Retina (tissue), 1 donor: ENCODE data around the gene FTCDNL1.

Source experiments
- DNase-seq: peaks from one replicate; pipeline ENCODE4 v3.0.0-alpha.2; 2016

Gene FTCDNL1

GRCh38 chr2:199850718-199851500, at the start of gene FTCDNL1:
Gene FTCDNL1, minus strand, starts transcription at chr2:199851192. Its CDS starts 2,230 bp downstream, at chr2:199848962.
- peak; percentile 86 for DNase-seq

- no peak for DNase-seq
Measured at GRCh38 chr2:199896617-199897016, 45.6 kb upstream of the FTCDNL1 start.

- DNase-seq: no peak
Measured at GRCh38 chr2:199895406-199895805, 44.4 kb upstream of the FTCDNL1 start.

- DNase-seq: no peak
Measured at GRCh38 chr2:199883474-199884212, 32.7 kb upstream of the FTCDNL1 start.

- DNase-seq: no peak
Measured at GRCh38 chr2:199882667-199883066, 31.7 kb upstream of the FTCDNL1 start.

GRCh38 chr2:199875400-199875799, 24.4 kb upstream of the FTCDNL1 start:
- DNase-seq: no peak

- no peak for DNase-seq
Measured at GRCh38 chr2:199874209-199874608, 23.2 kb upstream of the FTCDNL1 start.

GRCh38 chr2:199870581-199870980, 19.6 kb upstream of the FTCDNL1 start:
- DNase-seq: no peak

- no peak for DNase-seq
Measured at GRCh38 chr2:199869653-199870052, 18.7 kb upstream of the FTCDNL1 start.

GRCh38 chr2:199869227-199869541, 18.2 kb upstream of the FTCDNL1 start:
- DNase-seq: no peak

GRCh38 chr2:199868431-199869226, 17.6 kb upstream of the FTCDNL1 start:
- no peak for DNase-seq

GRCh38 chr2:199865905-199866304, 14.9 kb upstream of the FTCDNL1 start:
- DNase-seq: no peak

- no peak for DNase-seq
Measured at GRCh38 chr2:199862788-199863187, 11.8 kb upstream of the FTCDNL1 start.

- DNase-seq: no peak
Measured at GRCh38 chr2:199861132-199861774, 10.3 kb upstream of the FTCDNL1 start.

GRCh38 chr2:199855812-199856211, 4.8 kb upstream of the FTCDNL1 start:
- DNase-seq: no peak

- peak; percentile 10 for DNase-seq
Measured at GRCh38 chr2:199851883-199852282, 891 bp upstream of the FTCDNL1 start.

GRCh38 chr2:199851501-199851810, 464 bp upstream of the FTCDNL1 start:
- DNase-seq: no peak

GRCh38 chr2:199850218-199850717, 724 bp downstream of the FTCDNL1 start:
- no peak for DNase-seq

- no peak for DNase-seq
Measured at GRCh38 chr2:199848389-199849130, 2.4 kb downstream of the FTCDNL1 start.

GRCh38 chr2:199847181-199847864, 3.7 kb downstream of the FTCDNL1 start:
- DNase-seq: no peak

GRCh38 chr2:199842631-199843395, 8.2 kb downstream of the FTCDNL1 start:
- no peak for DNase-seq
